ENCODE data around the gene STAG1.
"Not testable (repeated sequence)": the region's sequence is repeated elsewhere in the genome, so short reads cannot be mapped to it uniquely, and the experiment has no call there.

The STAG1 gene

GRCh38 chr3:136559896-136560295, 192.3 kb downstream of the STAG1 start:
- Histone ChIP-seq H2BK120ac (ENCODE audit: insufficient read depth, low read length, poor library complexity) (no peak overlapping the region), H2AK5ac (ENCODE audit: low read length) (no peak overlapping the region), H3K14ac (ENCODE audit: low read length) (no peak overlapping the region), H3K4ac (ENCODE audit: low read depth, low read length) (no peak overlapping the region), H3K18ac (ENCODE audit: low read length) (no peak overlapping the region), H4K91ac (ENCODE audit: low read depth, low read length) (no peak overlapping the region), H3K4me2 (ENCODE audit: low read length) (no peak overlapping the region), H3K9ac (ENCODE audit: low read length) (no peak overlapping the region), H4K12ac (ENCODE audit: low read depth, low read length) (no peak overlapping the region), H4K8ac (ENCODE audit: low read depth, low read length) (no peak overlapping the region), H2BK12ac (ENCODE audit: low read length) (no peak overlapping the region), H3K79me1 (ENCODE audit: low read length) (no peaks in the 10 kb centered on the region), H2BK5ac (ENCODE audit: low read depth, low read length, poor library complexity) (no peak overlapping the region), H3K9me3 (ENCODE audit: insufficient read depth, low read depth, low read length) (no peaks in the 10 kb centered on the region), H3K79me2 (ENCODE audit: control insufficient read depth, insufficient read depth, low read length, poor library complexity) (no peaks in the 10 kb centered on the region), H3K27me3 (ENCODE audit: insufficient read depth, low read length) (no peaks in the 10 kb centered on the region), H3K23ac (ENCODE audit: low read length) (no peak overlapping the region), H3K4me1 (ENCODE audit: control insufficient read depth in 1 of 2, insufficient read depth in 2 of 2, low read length in 2 of 2) (no peaks in the 10 kb centered on the region), H3K4me3 (ENCODE audit: low read depth, low read length) (no peak overlapping the region), H3K27ac (ENCODE audit: low read depth, low read length) (no peak overlapping the region), H3K36me3 (ENCODE audit: control insufficient read depth in 1 of 2, insufficient read depth in 2 of 2, low read length in 2 of 2) (no peaks in the 10 kb centered on the region), H2AFZ (ENCODE audit: insufficient read depth, low read length, poor library complexity) (no peak overlapping the region)
- peak; percentile 73 to 88 for DNase-seq
- no CpG with 5 or more reads among the region's 2 CpGs for WGBS (ENCODE audit: extremely low coverage, insufficient coverage, insufficient read length)

DNA sequence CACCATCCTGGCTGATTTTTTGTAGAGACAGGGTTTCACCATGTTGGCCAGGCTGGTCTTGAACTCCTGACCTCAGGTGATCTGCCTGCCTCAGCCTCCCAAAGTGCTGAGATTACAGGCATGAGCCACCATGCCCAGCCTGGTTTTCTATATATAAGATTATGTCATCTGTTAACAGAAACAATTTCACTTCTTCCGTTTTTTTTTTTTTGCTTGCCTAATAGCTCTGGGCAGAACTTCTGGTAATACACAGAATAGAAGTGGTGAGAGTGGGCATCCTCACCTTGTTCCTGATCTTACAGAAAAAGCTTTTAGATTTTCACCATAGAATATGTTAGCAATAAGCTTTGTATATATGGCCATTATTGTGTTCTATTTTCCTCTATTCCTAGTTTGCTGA, 202.7 kb downstream of the STAG1 start:
- not testable (repeated sequence) for H3K9ac ChIP-seq (ENCODE audit: low read length); H3K36me3 ChIP-seq (ENCODE audit: control insufficient read depth in 1 of 2, insufficient read depth in 2 of 2, low read length in 2 of 2); H3K23ac ChIP-seq (ENCODE audit: low read length); H2BK120ac ChIP-seq (ENCODE audit: insufficient read depth, low read length, poor library complexity); H3K9me3 ChIP-seq (ENCODE audit: insufficient read depth, low read depth, low read length); H2BK12ac ChIP-seq (ENCODE audit: low read length); H4K91ac ChIP-seq (ENCODE audit: low read depth, low read length); H3K27me3 ChIP-seq (ENCODE audit: insufficient read depth, low read length); H2AFZ ChIP-seq (ENCODE audit: insufficient read depth, low read length, poor library complexity); H3K14ac ChIP-seq (ENCODE audit: low read length); H3K4ac ChIP-seq (ENCODE audit: low read depth, low read length); H2AK5ac ChIP-seq (ENCODE audit: low read length); H3K79me2 ChIP-seq (ENCODE audit: control insufficient read depth, insufficient read depth, low read length, poor library complexity); H3K4me1 ChIP-seq (ENCODE audit: control insufficient read depth in 1 of 2, insufficient read depth in 2 of 2, low read length in 2 of 2); H4K8ac ChIP-seq (ENCODE audit: low read depth, low read length); H3K18ac ChIP-seq (ENCODE audit: low read length); H3K27ac ChIP-seq (ENCODE audit: low read depth, low read length); H3K79me1 ChIP-seq (ENCODE audit: low read length); H3K4me2 ChIP-seq (ENCODE audit: low read length); H3K4me3 ChIP-seq (ENCODE audit: low read depth, low read length); H4K12ac ChIP-seq (ENCODE audit: low read depth, low read length); H2BK5ac ChIP-seq (ENCODE audit: low read depth, low read length, poor library complexity); DNase-seq
- WGBS (ENCODE audit: extremely low coverage, insufficient coverage, insufficient read length): no CpG with 5 or more reads among the region's 1 CpG

GRCh38 chr3:136547293-136547692, 204.9 kb downstream of the STAG1 start:
- Histone ChIP-seq H4K12ac (ENCODE audit: low read depth, low read length) (no peak overlapping the region), H2AK5ac (ENCODE audit: low read length) (no peak overlapping the region), H3K23ac (ENCODE audit: low read length) (no peak overlapping the region), H3K27me3 (ENCODE audit: insufficient read depth, low read length) (no peaks in the 10 kb centered on the region), H3K36me3 (ENCODE audit: control insufficient read depth in 1 of 2, insufficient read depth in 2 of 2, low read length in 2 of 2) (peaks cover 0 to 3% of the 10 kb centered on the region in 2 experiments), H3K79me2 (ENCODE audit: control insufficient read depth, insufficient read depth, low read length, poor library complexity) (no peaks in the 10 kb centered on the region), H3K9ac (ENCODE audit: low read length) (no peak overlapping the region), H3K79me1 (ENCODE audit: low read length) (no peaks in the 10 kb centered on the region), H3K4me1 (ENCODE audit: control insufficient read depth in 1 of 2, insufficient read depth in 2 of 2, low read length in 2 of 2) (no peaks in the 10 kb centered on the region), H2BK5ac (ENCODE audit: low read depth, low read length, poor library complexity) (no peak overlapping the region), H3K4me2 (ENCODE audit: low read length) (no peak overlapping the region), H2AFZ (ENCODE audit: insufficient read depth, low read length, poor library complexity) (no peak overlapping the region), H3K9me3 (ENCODE audit: insufficient read depth, low read depth, low read length) (peaks cover 1% of the 10 kb centered on the region), H4K8ac (ENCODE audit: low read depth, low read length) (no peak overlapping the region), H2BK12ac (ENCODE audit: low read length) (no peak overlapping the region), H3K4me3 (ENCODE audit: low read depth, low read length) (no peak overlapping the region), H2BK120ac (ENCODE audit: insufficient read depth, low read length, poor library complexity) (no peak overlapping the region), H4K91ac (ENCODE audit: low read depth, low read length) (no peak overlapping the region), H3K4ac (ENCODE audit: low read depth, low read length) (no peak overlapping the region), H3K14ac (ENCODE audit: low read length) (no peak overlapping the region), H3K27ac (ENCODE audit: low read depth, low read length) (no peak overlapping the region), H3K18ac (ENCODE audit: low read length) (no peak overlapping the region)
- no peak for DNase-seq

GRCh38 chr3:136546720-136547119, 205.5 kb downstream of the STAG1 start:
- no peaks in the 10 kb centered on the region for H3K4me1 ChIP-seq (ENCODE audit: control insufficient read depth in 1 of 2, insufficient read depth in 2 of 2, low read length in 2 of 2)
- H4K8ac ChIP-seq (ENCODE audit: low read depth, low read length): no peak overlapping the region
- H2AK5ac ChIP-seq (ENCODE audit: low read length): no peak overlapping the region
- H3K79me2 ChIP-seq (ENCODE audit: control insufficient read depth, insufficient read depth, low read length, poor library complexity): no peaks in the 10 kb centered on the region
- no peak overlapping the region for H4K12ac ChIP-seq (ENCODE audit: low read depth, low read length)
- H3K27me3 ChIP-seq (ENCODE audit: insufficient read depth, low read length): no peaks in the 10 kb centered on the region
- H3K9me3 ChIP-seq (ENCODE audit: insufficient read depth, low read depth, low read length): peaks cover 1% of the 10 kb centered on the region
- H3K36me3 ChIP-seq (ENCODE audit: control insufficient read depth in 1 of 2, insufficient read depth in 2 of 2, low read length in 2 of 2): peaks cover 0 to 3% of the 10 kb centered on the region in 2 experiments
- H2BK5ac ChIP-seq (ENCODE audit: low read depth, low read length, poor library complexity): no peak overlapping the region
- no peak overlapping the region for H3K4ac ChIP-seq (ENCODE audit: low read depth, low read length)
- H3K23ac ChIP-seq (ENCODE audit: low read length): no peak overlapping the region
- H2BK12ac ChIP-seq (ENCODE audit: low read length): no peak overlapping the region
- no peaks in the 10 kb centered on the region for H3K79me1 ChIP-seq (ENCODE audit: low read length)
- no peak overlapping the region for H3K14ac ChIP-seq (ENCODE audit: low read length)
- H3K4me2 ChIP-seq (ENCODE audit: low read length): no peak overlapping the region
- H3K18ac ChIP-seq (ENCODE audit: low read length): no peak overlapping the region
- no peak overlapping the region for H3K4me3 ChIP-seq (ENCODE audit: low read depth, low read length)
- no peak overlapping the region for H3K9ac ChIP-seq (ENCODE audit: low read length)
- H3K27ac ChIP-seq (ENCODE audit: low read depth, low read length): no peak overlapping the region
- no peak overlapping the region for H2BK120ac ChIP-seq (ENCODE audit: insufficient read depth, low read length, poor library complexity)
- no peak overlapping the region for H2AFZ ChIP-seq (ENCODE audit: insufficient read depth, low read length, poor library complexity)
- DNase-seq: no peak
- H4K91ac ChIP-seq (ENCODE audit: low read depth, low read length): no peak overlapping the region

All from trophoblast cell (in vitro differentiated cells and primary cell).